Endothelial cell of umbilical vein (primary cell): ENCODE results near the gene GNB1L. TPM values are rescaled to one million over a fixed set of nuclear protein-coding genes. Genes with fewer than 3 reads are reported as not detected.

ENCODE experiments used
- BruUV-seq: library from RNA; stranded (reverse); fragments of 400-500 nt; replicated peaks from 2 replicates; lab custom pipeline; 2021; lab: Mats Ljungman, UMichigan
- CTCF ChIA-PET: fragments of 300-600, 350-600 bp; sonication (Branson Sonifier 250); formaldehyde crosslinking; loops from one replicate; lab custom pipeline; 2021; ENCODE audit warnings: antibody characterized with exemption, inconsistent platforms; lab: Charles Lee
- POLR2A ChIA-PET: fragments of 300-600, 350-600 bp; sonication (Branson Sonifier 250); formaldehyde crosslinking; loops from one replicate; lab custom pipeline; 2021; ENCODE audit warnings: antibody characterized with exemption, inconsistent platforms; lab: Charles Lee
- DNase-seq: peaks from one replicate; pipeline ENCODE4 v3.0.0-alpha.2; 2011; ENCODE audit warnings: low read depth, low spot score
- FAIRE-seq: peaks from 2 replicates; lab custom pipeline; 2011; peaks lifted over from hg19 to GRCh38; lab: Jason Lieb, UNC
- H2AFZ ChIP-seq: 2 replicates; pipeline ENCODE4 v1.6.0; 2012; ENCODE audit warnings: low read depth, low read length, control low read depth, inconsistent platforms
- H3K27ac ChIP-seq: 2 replicates; pipeline ENCODE4 v1.5.1; 2011; ENCODE audit warnings: low read depth, mild to moderate bottlenecking, control low read depth, low read length, moderate library complexity; ENCODE audit not compliant: insufficient read depth
- H3K27me3 ChIP-seq, 2 experiments: 2 replicates each; pipeline versions ENCODE4 v1.6.0 to v1.6.1; 2011; ENCODE audit warnings: low read length in 2 of 2, mixed read lengths in 1 of 2; ENCODE audit not compliant: control insufficient read depth in 2 of 2, insufficient read depth in 2 of 2
- H3K36me3 ChIP-seq, 2 experiments: 2 replicates in 1 of 2; 3 replicates in 1 of 2; pipeline ENCODE4 v1.5.1; 2011; ENCODE audit warnings: low read length in 2 of 2, mild to moderate bottlenecking in 1 of 2, moderate library complexity in 1 of 2; ENCODE audit not compliant: control insufficient read depth in 2 of 2, insufficient read depth in 2 of 2; ENCODE audit errors: extremely low read depth in 1 of 2
- H3K4me1 ChIP-seq: 3 replicates; pipeline ENCODE4 v1.5.1; 2011; ENCODE audit warnings: mild to moderate bottlenecking, low read length; ENCODE audit not compliant: control insufficient read depth, insufficient read depth; ENCODE audit errors: extremely low read depth
- H3K4me2 ChIP-seq: 2 replicates; pipeline ENCODE4 v1.6.1; 2011; ENCODE audit warnings: low read length, control low read depth, mixed read lengths; ENCODE audit not compliant: insufficient read depth
- H3K4me3 ChIP-seq, 3 experiments: fragments of 200-600 bp in 1 of 3; sonication (generic), shearing (Covaris generic) in 1 of 3; replicated peaks in 1 of 3; 2 replicates each; pipeline ENCODE4 v1.5.1; 2011 to 2016; ENCODE audit warnings: control low read depth in 3 of 3, low read length in 3 of 3, mild to moderate bottlenecking in 2 of 3, inconsistent platforms in 1 of 3, low read depth in 1 of 3, moderate library complexity in 1 of 3; ENCODE audit not compliant: insufficient read depth in 1 of 3
- H3K79me2 ChIP-seq: 2 replicates; pipeline ENCODE4 v1.6.0; 2012; ENCODE audit warnings: low read length, inconsistent platforms; ENCODE audit not compliant: control insufficient read depth, insufficient read depth
- H3K9ac ChIP-seq: replicated peaks from 2 replicates; pipeline ENCODE3; 2011; ENCODE audit warnings: low read length, control low read depth; ENCODE audit not compliant: insufficient read depth; ENCODE audit errors: extremely low read depth
- H3K9me1 ChIP-seq: replicated peaks from 3 replicates; pipeline ENCODE4 v1.6.0; 2011; ENCODE audit warnings: mild to moderate bottlenecking, low read length; ENCODE audit not compliant: control insufficient read depth, insufficient read depth; ENCODE audit errors: extremely low read depth
- H3K9me3 ChIP-seq: replicated peaks from 2 replicates; pipeline ENCODE4 v1.5.1; 2012; ENCODE audit warnings: low read length, inconsistent platforms; ENCODE audit not compliant: control insufficient read depth, insufficient read depth
- H4K20me1 ChIP-seq: replicated peaks from 2 replicates; pipeline ENCODE3; 2011; ENCODE audit warnings: mild to moderate bottlenecking, low read length; ENCODE audit not compliant: control insufficient read depth, insufficient read depth; ENCODE audit errors: extremely low read depth
- EZH2 ChIP-seq: IDR thresholded peaks from 2 replicates; pipeline ENCODE4 v1.6.1; 2012; ENCODE audit warnings: borderline replicate concordance, low read depth, mild to moderate bottlenecking, moderate library complexity, low read length, inconsistent platforms; ENCODE audit not compliant: severe bottlenecking
- FOS ChIP-seq: IDR thresholded peaks from 2 replicates; pipeline ENCODE4 v1.6.1; 2011; ENCODE audit warnings: mild to moderate bottlenecking, low read length, moderate library complexity, borderline replicate concordance; ENCODE audit not compliant: insufficient read depth
- GATA2 ChIP-seq: IDR thresholded peaks from 2 replicates; pipeline ENCODE4 v1.7.0; 2011; ENCODE audit warnings: low read depth, mild to moderate bottlenecking, moderate library complexity, mixed read lengths, low read length; ENCODE audit not compliant: insufficient read length, insufficient read depth
- JUN ChIP-seq: IDR thresholded peaks from 2 replicates; pipeline ENCODE4 v1.6.1; 2011; ENCODE audit warnings: borderline replicate concordance, low read depth; ENCODE audit not compliant: insufficient read length, insufficient read depth
- MAX ChIP-seq: IDR thresholded peaks from 2 replicates; pipeline ENCODE4 v1.6.1; 2011; ENCODE audit not compliant: insufficient read depth, insufficient read length
- MYC ChIP-seq: IDR thresholded peaks from one replicate; pipeline ENCODE4 v1.6.1; 2011; ENCODE audit warnings: mild to moderate bottlenecking, low read depth, low read length
- POLR2A ChIP-seq: IDR thresholded peaks from 2 replicates; pipeline ENCODE4 v1.6.1; 2012; ENCODE audit warnings: low read depth, mild to moderate bottlenecking, control low read depth, low read length
- POLR2AphosphoS5 ChIP-seq: IDR thresholded peaks from 2 replicates; pipeline ENCODE4 v1.6.1; 2012; ENCODE audit warnings: low read depth, mild to moderate bottlenecking, control low read depth, low read length, moderate library complexity; ENCODE audit not compliant: insufficient read depth
- dilution Hi-C: fragments of 300-500 bp; cut with MboI; formaldehyde crosslinking; loops from one replicate; pipeline ENCODE4 v1.15.0; 2019; ENCODE audit warnings: low sequenced_read_pairs; ENCODE audit not compliant: extremely low pct_ligation_motif_present
- intact Hi-C: fragments of 100-400 bp; cut with micrococcal nuclease; formaldehyde crosslinking; loops from one replicate; pipeline ENCODE4 v1.10.0; 2022
- polyA plus RNA-seq, 4 experiments: library from polyadenylated mRNA; depleted of rRNA in 3 of 4; stranded (reverse) in 3 of 4; unstranded in 1 of 4; fragments of >200 nt; gene quantifications; 2 replicates each; pipeline versions ENCODE4 v1.2.1 to v1.2.3, GENCODE V29; 2011 to 2012; ENCODE audit warnings: missing spikeins in 1 of 4
- total RNA-seq: library from RNA; stranded (reverse); gene quantifications from 2 replicates; pipeline ENCODE4 v1.2.3, GENCODE V29; 2021
- TF ChIP-seq, protein P1 (sequence below), 2 donors: IDR thresholded peaks; 1 replicate in 1 of 2; 2 replicates in 1 of 2; pipeline ENCODE4 v1.5.1; 2011; ENCODE audit warnings: low read length in 2 of 2, mild to moderate bottlenecking in 2 of 2, moderate library complexity in 2 of 2, control low read depth in 1 of 2, inconsistent platforms in 1 of 2, low read depth in 1 of 2; ENCODE audit not compliant: insufficient read depth in 1 of 2; ENCODE audit errors: extremely low read depth in 1 of 2

GNB1L gene
- total and polyA plus RNA-seq, 2 donors (not counting 3 experiments of a cell fraction or from before 2014, with no cell fraction given), result 5.4 to 5.9 TPM

GRCh38 chr22:19765477-19766239, 89.0 kb downstream of the GNB1L start:
- FAIRE-seq (no peak), DNase-seq (no peak)
- peaks cover 31% of the 10 kb centered on the region for H3K79me2 ChIP-seq
- H3K4me1 ChIP-seq, result peaks cover 5% of the 10 kb centered on the region
- H3K4me3 ChIP-seq, result no peak overlapping the region
- intact Hi-C loops (no loop called here), dilution Hi-C loops (no loop called here)
- no peak overlapping the region for H3K9ac ChIP-seq
- TF ChIP-seq EZH2 (no peak), POLR2A (no peak), MYC (no peak), JUN (no peak), MAX (no peak), FOS (no peak), POLR2AphosphoS5 (no peak), GATA2 (no peak)
- TF ChIP-seq, protein P1, sequence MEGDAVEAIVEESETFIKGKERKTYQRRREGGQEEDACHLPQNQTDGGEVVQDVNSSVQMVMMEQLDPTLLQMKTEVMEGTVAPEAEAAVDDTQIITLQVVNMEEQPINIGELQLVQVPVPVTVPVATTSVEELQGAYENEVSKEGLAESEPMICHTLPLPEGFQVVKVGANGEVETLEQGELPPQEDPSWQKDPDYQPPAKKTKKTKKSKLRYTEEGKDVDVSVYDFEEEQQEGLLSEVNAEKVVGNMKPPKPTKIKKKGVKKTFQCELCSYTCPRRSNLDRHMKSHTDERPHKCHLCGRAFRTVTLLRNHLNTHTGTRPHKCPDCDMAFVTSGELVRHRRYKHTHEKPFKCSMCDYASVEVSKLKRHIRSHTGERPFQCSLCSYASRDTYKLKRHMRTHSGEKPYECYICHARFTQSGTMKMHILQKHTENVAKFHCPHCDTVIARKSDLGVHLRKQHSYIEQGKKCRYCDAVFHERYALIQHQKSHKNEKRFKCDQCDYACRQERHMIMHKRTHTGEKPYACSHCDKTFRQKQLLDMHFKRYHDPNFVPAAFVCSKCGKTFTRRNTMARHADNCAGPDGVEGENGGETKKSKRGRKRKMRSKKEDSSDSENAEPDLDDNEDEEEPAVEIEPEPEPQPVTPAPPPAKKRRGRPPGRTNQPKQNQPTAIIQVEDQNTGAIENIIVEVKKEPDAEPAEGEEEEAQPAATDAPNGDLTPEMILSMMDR (IDR thresholded peaks at IDR 0.05; ENCODE audit: extremely low read depth in 1 of 2, insufficient read depth in 1 of 2, low read depth in 1 of 2, low read length in 2 of 2), result no peak
- H3K9me3 ChIP-seq, result no peaks in the 10 kb centered on the region
- no peak overlapping the region for H3K27ac ChIP-seq
- no peaks in the 10 kb centered on the region for H3K9me1 ChIP-seq
- peaks cover 17 to 19% of the 10 kb centered on the region in 2 experiments for H3K27me3 ChIP-seq
- no peak overlapping the region for H3K4me2 ChIP-seq
- BruUV-seq, result no TSS peak
- H4K20me1 ChIP-seq, result no peaks in the 10 kb centered on the region
- H2AFZ ChIP-seq, result no peak overlapping the region
- ChIA-PET CTCF (interaction anchor here (0.8 to 4.1 kb wide), 4 partner anchors 9 to 144 kb away, joined by 3 to 15 read pairs (median 4); no protein-coding TSS in a partner anchor), POLR2A (no interaction called here)
- peaks cover 0 to 3% of the 10 kb centered on the region in 2 experiments for H3K36me3 ChIP-seq
